ENCODE results near the gene WNT3. TPM values are rescaled to one million over a fixed set of nuclear protein-coding genes. Genes with fewer than 3 reads are reported as not detected.

Gene WNT3
- total and polyA plus RNA-seq, 2 experiments from 2014 or later, result 6.1 to 7.3 TPM

- peaks cover 25% of the 10 kb centered on the region for H3K27me3 ChIP-seq
- no peaks in the 10 kb centered on the region for H3K4me1 ChIP-seq (ENCODE audit: insufficient read depth)
- H3K9me3 ChIP-seq (ENCODE audit: low read depth), result no peaks in the 10 kb centered on the region
- no peaks in the 10 kb centered on the region for H4K20me1 ChIP-seq (ENCODE audit: insufficient read depth, poor library complexity, severe bottlenecking)
- 76% methylated on average over 10 of the region's 10 CpGs for WGBS (ENCODE audit: low lambda C conversion rate, missing lambda C conversion rate)
- H3K4me3 ChIP-seq, result no peak overlapping the region
- H3K27ac ChIP-seq, result no peak overlapping the region
- TF ChIP-seq CTCF (IDR thresholded peaks at IDR 0.05; ENCODE audit: poor library complexity) (no peak), EZH2phosphoT487 (IDR thresholded peaks at IDR 0.05; ENCODE audit: low read depth, severe bottlenecking, unreplicated experiment) (no peak), EZH2 (IDR thresholded peaks at IDR 0.05; ENCODE audit: borderline replicate concordance) (no peak)
- H3K9me2 ChIP-seq (replicated peaks; ENCODE audit: insufficient read depth), result no peaks in the 10 kb centered on the region
- H2AFZ ChIP-seq, result no peak overlapping the region
- DNase-seq (ENCODE audit: low spot score), result no peak
- no peak overlapping the region for H3K4me2 ChIP-seq
- no peaks in the 10 kb centered on the region for H3K79me2 ChIP-seq
- no peaks in the 10 kb centered on the region for H3K36me3 ChIP-seq (replicated peaks; ENCODE audit: insufficient read depth, low read depth)
These were observed 7.7 kb downstream of the WNT3 start for GRCh38 chr17:46810837-46811236.

GRCh38 chr17:46809110-46809571 lies 9.4 kb downstream of the WNT3 start:
- H2AFZ ChIP-seq, result no peak overlapping the region
- 68% methylated on average over 8 of the region's 8 CpGs for WGBS (ENCODE audit: low lambda C conversion rate, missing lambda C conversion rate)
- H3K27me3 ChIP-seq, result peaks cover 11% of the 10 kb centered on the region
- DNase-seq (ENCODE audit: low spot score), result no peak
- H3K79me2 ChIP-seq, result no peaks in the 10 kb centered on the region
- no peaks in the 10 kb centered on the region for H3K9me3 ChIP-seq (ENCODE audit: low read depth)
- H3K4me1 ChIP-seq (ENCODE audit: insufficient read depth), result no peaks in the 10 kb centered on the region
- no peaks in the 10 kb centered on the region for H3K9me2 ChIP-seq (replicated peaks; ENCODE audit: insufficient read depth)
- TF ChIP-seq CTCF (IDR thresholded peaks at IDR 0.05; ENCODE audit: poor library complexity) (no peak), EZH2 (IDR thresholded peaks at IDR 0.05; ENCODE audit: borderline replicate concordance) (no peak), EZH2phosphoT487 (IDR thresholded peaks at IDR 0.05; ENCODE audit: low read depth, severe bottlenecking, unreplicated experiment) (no peak)
- H3K4me3 ChIP-seq, result no peak overlapping the region
- no peaks in the 10 kb centered on the region for H3K36me3 ChIP-seq (replicated peaks; ENCODE audit: insufficient read depth, low read depth)
- no peak overlapping the region for H3K4me2 ChIP-seq
- H3K27ac ChIP-seq, result no peak overlapping the region
- no peaks in the 10 kb centered on the region for H4K20me1 ChIP-seq (ENCODE audit: insufficient read depth, poor library complexity, severe bottlenecking)

GRCh38 chr17:46805771-46806170 lies 12.7 kb downstream of the WNT3 start:
- H3K9me3 ChIP-seq (ENCODE audit: low read depth), result no peaks in the 10 kb centered on the region
- no peak overlapping the region for H3K27ac ChIP-seq
- no peak overlapping the region for H2AFZ ChIP-seq
- H4K20me1 ChIP-seq (ENCODE audit: insufficient read depth, poor library complexity, severe bottlenecking), result no peaks in the 10 kb centered on the region
- no peak for DNase-seq (ENCODE audit: low spot score)
- H3K36me3 ChIP-seq (replicated peaks; ENCODE audit: insufficient read depth, low read depth), result no peaks in the 10 kb centered on the region
- H3K4me2 ChIP-seq, result no peak overlapping the region
- 97% methylated on average over 6 of the region's 6 CpGs for WGBS (ENCODE audit: low lambda C conversion rate, missing lambda C conversion rate)
- H3K4me3 ChIP-seq, result no peak overlapping the region
- TF ChIP-seq CTCF (IDR thresholded peaks at IDR 0.05; ENCODE audit: poor library complexity) (no peak), EZH2phosphoT487 (IDR thresholded peaks at IDR 0.05; ENCODE audit: low read depth, severe bottlenecking, unreplicated experiment) (no peak), EZH2 (IDR thresholded peaks at IDR 0.05; ENCODE audit: borderline replicate concordance) (no peak)
- no peaks in the 10 kb centered on the region for H3K27me3 ChIP-seq
- H3K4me1 ChIP-seq (ENCODE audit: insufficient read depth), result no peaks in the 10 kb centered on the region
- no peaks in the 10 kb centered on the region for H3K79me2 ChIP-seq
- no peaks in the 10 kb centered on the region for H3K9me2 ChIP-seq (replicated peaks; ENCODE audit: insufficient read depth)

- Histone ChIP-seq H3K27me3 (no peaks in the 10 kb centered on the region), H3K36me3 (replicated peaks; ENCODE audit: insufficient read depth, low read depth) (no peaks in the 10 kb centered on the region), H3K4me3 (no peak overlapping the region), H3K4me1 (ENCODE audit: insufficient read depth) (no peaks in the 10 kb centered on the region), H4K20me1 (ENCODE audit: insufficient read depth, poor library complexity, severe bottlenecking) (no peaks in the 10 kb centered on the region), H3K4me2 (no peak overlapping the region), H3K9me2 (replicated peaks; ENCODE audit: insufficient read depth) (no peaks in the 10 kb centered on the region), H3K79me2 (no peaks in the 10 kb centered on the region), H3K27ac (no peak overlapping the region), H3K9me3 (ENCODE audit: low read depth) (no peaks in the 10 kb centered on the region), H2AFZ (no peak overlapping the region)
- no peak for TF ChIP-seq EZH2 (IDR thresholded peaks at IDR 0.05; ENCODE audit: borderline replicate concordance)
- no peak for TF ChIP-seq EZH2phosphoT487 (IDR thresholded peaks at IDR 0.05; ENCODE audit: low read depth, severe bottlenecking, unreplicated experiment)
- no peak for TF ChIP-seq CTCF (IDR thresholded peaks at IDR 0.05; ENCODE audit: poor library complexity)
- DNase-seq (ENCODE audit: low spot score), result no peak
- WGBS (ENCODE audit: low lambda C conversion rate, missing lambda C conversion rate), result 82% methylated on average over 5 of the region's 5 CpGs
These were observed 14.9 kb downstream of the WNT3 start for GRCh38 chr17:46803544-46803943.

All from hepatocyte (in vitro differentiated cells).